H9 (cell line): ENCODE measurements around the gene GRID1. TPM values are rescaled to one million over a fixed set of nuclear protein-coding genes. Genes with fewer than 3 reads are reported as not detected.

Experiments used
- DNase-seq: peaks from one replicate; pipeline ENCODE4 v3.0.0-alpha.2; 2017
- H2AFZ ChIP-seq: one replicate; pipeline ENCODE4 v1.6.1; 2013; ENCODE audit warnings: mild to moderate bottlenecking, low read length, control low read depth, moderate library complexity
- H2AK5ac ChIP-seq: 2 replicates; pipeline ENCODE4 v1.6.1; 2013; ENCODE audit warnings: low read length, control low read depth, mixed read lengths; ENCODE audit not compliant: insufficient read length
- H2BK120ac ChIP-seq: one replicate; pipeline ENCODE4 v1.6.1; 2013; ENCODE audit warnings: low read depth, mild to moderate bottlenecking, low read length, control low read depth, inconsistent platforms; ENCODE audit not compliant: poor library complexity, severe bottlenecking
- H2BK12ac ChIP-seq: 2 replicates; pipeline ENCODE4 v1.6.1; 2013; ENCODE audit warnings: low read length, control low read depth, mixed read lengths, low read depth; ENCODE audit not compliant: insufficient read length
- H2BK15ac ChIP-seq: 2 replicates; pipeline ENCODE4 v1.6.1; 2013; ENCODE audit warnings: low read depth, low read length, control low read depth
- H2BK20ac ChIP-seq: one replicate; pipeline ENCODE4 v1.6.1; 2013; ENCODE audit warnings: low read depth, mild to moderate bottlenecking, low read length, control low read depth, inconsistent platforms; ENCODE audit not compliant: poor library complexity, severe bottlenecking
- H2BK5ac ChIP-seq: 2 replicates; pipeline ENCODE4 v1.6.1; 2013; ENCODE audit warnings: low read length, control low read depth, mixed read lengths; ENCODE audit not compliant: insufficient read length
- H3K14ac ChIP-seq: 2 replicates; pipeline ENCODE4 v1.6.1; 2013; ENCODE audit warnings: low read length, control low read depth; ENCODE audit not compliant: insufficient read depth
- H3K18ac ChIP-seq: 2 replicates; pipeline ENCODE4 v1.6.1; 2013; ENCODE audit warnings: low read depth, mild to moderate bottlenecking, mixed read lengths, low read length, control low read depth; ENCODE audit not compliant: insufficient read length
- H3K23ac ChIP-seq: 2 replicates; pipeline ENCODE4 v1.6.1; 2013; ENCODE audit warnings: low read length, control low read depth, mixed read lengths, low read depth; ENCODE audit not compliant: insufficient read length
- H3K23me2 ChIP-seq: 2 replicates; pipeline ENCODE4 v1.6.1; 2013; ENCODE audit warnings: low read depth, mild to moderate bottlenecking, mixed read lengths, low read length, control low read depth; ENCODE audit not compliant: insufficient read length, poor library complexity, severe bottlenecking
- H3K27ac ChIP-seq: 2 replicates; pipeline ENCODE4 v1.5.1; 2013; ENCODE audit warnings: low read length, control low read depth, mixed read lengths, low read depth; ENCODE audit not compliant: insufficient read length
- H3K27me3 ChIP-seq: 2 replicates; pipeline ENCODE4 v1.6.1; 2013; ENCODE audit warnings: low read length, control low read depth, inconsistent platforms; ENCODE audit not compliant: insufficient read depth
- H3K4ac ChIP-seq: 2 replicates; pipeline ENCODE4 v1.6.1; 2013; ENCODE audit warnings: low read depth, mild to moderate bottlenecking, control low read depth, inconsistent platforms, low read length, moderate library complexity
- H3K4me1 ChIP-seq: 2 replicates; pipeline ENCODE4 v1.6.1; 2013; ENCODE audit warnings: low read length, control low read depth, inconsistent platforms; ENCODE audit not compliant: insufficient read depth
- H3K4me2 ChIP-seq: 2 replicates; pipeline ENCODE4 v1.6.1; 2013; ENCODE audit warnings: low read length, control low read depth, mixed read lengths; ENCODE audit not compliant: insufficient read length, insufficient read depth
- H3K56ac ChIP-seq: 2 replicates; pipeline ENCODE4 v1.6.1; 2013; ENCODE audit warnings: low read depth, mild to moderate bottlenecking, mixed read lengths, low read length, control low read depth; ENCODE audit not compliant: insufficient read length
- H3K79me1 ChIP-seq: 2 replicates; pipeline ENCODE4 v1.6.1; 2013; ENCODE audit warnings: low read depth, mild to moderate bottlenecking, moderate library complexity, low read length, control low read depth, inconsistent platforms; ENCODE audit not compliant: insufficient read depth, poor library complexity, severe bottlenecking
- H3K79me2 ChIP-seq: 2 replicates; pipeline ENCODE4 v1.6.1; 2013; ENCODE audit warnings: low read length, control low read depth, inconsistent platforms; ENCODE audit not compliant: insufficient read depth
- H3K9ac ChIP-seq: 2 replicates; pipeline ENCODE4 v1.6.1; 2013; ENCODE audit warnings: low read length, control low read depth, mixed read lengths; ENCODE audit not compliant: insufficient read length; ENCODE audit errors: extremely low read depth
- H3K9me3 ChIP-seq: one replicate; pipeline ENCODE4 v1.6.1; 2013; ENCODE audit warnings: low read depth, low read length, inconsistent platforms; ENCODE audit not compliant: control insufficient read depth
- H3T11ph ChIP-seq: one replicate; pipeline ENCODE4 v1.6.1; 2013; ENCODE audit warnings: mild to moderate bottlenecking, low read length, control low read depth, inconsistent platforms
- H4K20me1 ChIP-seq: one replicate; pipeline ENCODE4 v1.6.1; 2013; ENCODE audit not compliant: control insufficient read depth, insufficient read length, insufficient read depth
- H4K5ac ChIP-seq: 2 replicates; pipeline ENCODE4 v1.6.1; 2013; ENCODE audit warnings: low read depth, mild to moderate bottlenecking, mixed read lengths, low read length, control low read depth; ENCODE audit not compliant: insufficient read length
- H4K8ac ChIP-seq: replicated peaks from 2 replicates; pipeline ENCODE4 v1.6.1; 2013; ENCODE audit warnings: low read length, control low read depth, mixed read lengths, low read depth; ENCODE audit not compliant: insufficient read length
- H4K91ac ChIP-seq: 2 replicates; pipeline ENCODE4 v1.6.1; 2013; ENCODE audit warnings: low read depth, mild to moderate bottlenecking, moderate library complexity, mixed read lengths, low read length, control low read depth; ENCODE audit not compliant: insufficient read length
- H3K27ac Mint-ChIP-seq, 3 experiments: 2 replicates in 2 of 3; 3 replicates in 1 of 3; pipeline ENCODE4 v1.8.0; 2020 to 2021; ENCODE audit warnings: mixed read lengths in 3 of 3, mild to moderate bottlenecking in 1 of 3, moderate library complexity in 1 of 3
- H3K27me3 Mint-ChIP-seq: 2 replicates; pipeline ENCODE4 v1.8.0; 2021; ENCODE audit warnings: low read depth, mild to moderate bottlenecking, moderate library complexity, mixed read lengths
- H3K36me3 Mint-ChIP-seq, 3 experiments: 2 replicates in 2 of 3; 3 replicates in 1 of 3; pipeline ENCODE4 v1.8.0; 2020 to 2021; ENCODE audit warnings: low read depth in 3 of 3, mixed read lengths in 3 of 3; ENCODE audit not compliant: insufficient read depth in 1 of 3
- H3K4me1 Mint-ChIP-seq, 2 experiments: 2 replicates each; pipeline ENCODE4 v1.8.0; 2020; ENCODE audit warnings: mixed read lengths in 2 of 2
- H3K4me3 Mint-ChIP-seq, 2 experiments: 2 replicates in 1 of 2; 3 replicates in 1 of 2; pipeline ENCODE4 v1.8.0; 2020 to 2021; ENCODE audit warnings: mild to moderate bottlenecking in 2 of 2, mixed read lengths in 2 of 2, moderate library complexity in 1 of 2
- H3K9me3 Mint-ChIP-seq, 2 experiments: 2 replicates in 1 of 2; 3 replicates in 1 of 2; pipeline ENCODE4 v1.8.0; 2020; ENCODE audit warnings: mild to moderate bottlenecking in 2 of 2, mixed read lengths in 2 of 2, moderate library complexity in 1 of 2
- WGBS: extraction: QIAGEN DNeasy Blood & Tissue Kit; methylation state at CpG from one replicate; pipeline ENCODE4 v1.1.7; 2013; ENCODE audit warnings: missing lambda C conversion rate, low lambda C conversion rate, mixed read lengths; ENCODE audit not compliant: insufficient read length; ENCODE audit errors: extremely low coverage; 5-methylcytosine and 5-hydroxymethylcytosine counted together
- total RNA-seq: library from RNA; stranded (reverse); gene quantifications from 2 replicates; pipeline ENCODE4 v1.2.1, GENCODE V29; 2021
- TF ChIP-seq, protein P1 (sequence below): fragments of 200-600 bp; sonication (generic); conservative IDR thresholded peaks from 3 replicates; pipeline ENCODE4 v1.8.0; 2021; ENCODE audit warnings: antibody characterized with exemption, mild to moderate bottlenecking

The GRID1 gene
- total RNA-seq, 1 experiment from 2014 or later: 0.35 TPM

DNA sequence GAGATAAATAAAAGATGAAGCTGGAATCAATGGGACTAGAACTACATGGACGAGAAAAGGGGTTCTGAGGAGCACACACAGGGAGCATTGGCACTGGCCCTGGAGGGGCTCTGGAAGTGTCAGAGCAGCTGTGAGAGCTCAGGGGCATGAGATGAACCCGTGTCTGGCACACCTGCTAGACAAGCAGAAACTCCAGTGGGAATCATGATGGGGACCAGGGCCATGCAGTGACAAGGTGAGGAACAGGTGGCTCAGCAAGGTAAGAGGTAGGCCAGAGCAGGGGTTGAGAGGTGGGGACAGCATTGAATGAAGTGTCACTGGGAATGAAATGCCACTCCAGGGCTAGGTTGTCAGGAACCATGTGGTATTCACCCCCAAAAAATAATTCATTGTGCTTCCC is 588.5 kb downstream of the GRID1 start:
- H3K4me3 Mint-ChIP-seq: no peak overlapping the region
- TF ChIP-seq, protein P1, sequence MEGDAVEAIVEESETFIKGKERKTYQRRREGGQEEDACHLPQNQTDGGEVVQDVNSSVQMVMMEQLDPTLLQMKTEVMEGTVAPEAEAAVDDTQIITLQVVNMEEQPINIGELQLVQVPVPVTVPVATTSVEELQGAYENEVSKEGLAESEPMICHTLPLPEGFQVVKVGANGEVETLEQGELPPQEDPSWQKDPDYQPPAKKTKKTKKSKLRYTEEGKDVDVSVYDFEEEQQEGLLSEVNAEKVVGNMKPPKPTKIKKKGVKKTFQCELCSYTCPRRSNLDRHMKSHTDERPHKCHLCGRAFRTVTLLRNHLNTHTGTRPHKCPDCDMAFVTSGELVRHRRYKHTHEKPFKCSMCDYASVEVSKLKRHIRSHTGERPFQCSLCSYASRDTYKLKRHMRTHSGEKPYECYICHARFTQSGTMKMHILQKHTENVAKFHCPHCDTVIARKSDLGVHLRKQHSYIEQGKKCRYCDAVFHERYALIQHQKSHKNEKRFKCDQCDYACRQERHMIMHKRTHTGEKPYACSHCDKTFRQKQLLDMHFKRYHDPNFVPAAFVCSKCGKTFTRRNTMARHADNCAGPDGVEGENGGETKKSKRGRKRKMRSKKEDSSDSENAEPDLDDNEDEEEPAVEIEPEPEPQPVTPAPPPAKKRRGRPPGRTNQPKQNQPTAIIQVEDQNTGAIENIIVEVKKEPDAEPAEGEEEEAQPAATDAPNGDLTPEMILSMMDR: no peak
- no peak for DNase-seq
- H3K18ac ChIP-seq: no peak overlapping the region
- no peak overlapping the region for H3K4ac ChIP-seq
- H3K27ac ChIP-seq: no peak overlapping the region
- no peak overlapping the region for H4K8ac ChIP-seq
- no peaks in the 10 kb centered on the region for H3K4me1 Mint-ChIP-seq
- H3K4me2 ChIP-seq: no peak overlapping the region
- no peaks in the 10 kb centered on the region for H3K9me3 ChIP-seq
- H2BK20ac ChIP-seq: no peak overlapping the region
- no peaks in the 10 kb centered on the region for H3K27me3 ChIP-seq
- H2BK15ac ChIP-seq: no peak overlapping the region
- H4K91ac ChIP-seq: no peak overlapping the region
- no peaks in the 10 kb centered on the region for H4K20me1 ChIP-seq
- H4K5ac ChIP-seq: no peak overlapping the region
- H3K27me3 Mint-ChIP-seq: no peaks in the 10 kb centered on the region
- H2AFZ ChIP-seq: no peak overlapping the region
- H2AK5ac ChIP-seq: no peak overlapping the region
- H3K9me3 Mint-ChIP-seq: peaks cover 4% of the 10 kb centered on the region in 2 experiments; a peak in 2 of 5 replicates
- no CpG with 5 or more reads among the region's 2 CpGs for WGBS
- H3K79me1 ChIP-seq: no peaks in the 10 kb centered on the region
- no peak overlapping the region for H2BK120ac ChIP-seq
- H3K14ac ChIP-seq: no peak overlapping the region
- no peaks in the 10 kb centered on the region; a peak in 2 of 7 replicates for H3K36me3 Mint-ChIP-seq
- H3K9ac ChIP-seq: no peak overlapping the region
- no peak overlapping the region for H3T11ph ChIP-seq
- H3K56ac ChIP-seq: no peak overlapping the region
- H2BK12ac ChIP-seq: no peak overlapping the region
- no peaks in the 10 kb centered on the region for H3K4me1 ChIP-seq
- H2BK5ac ChIP-seq: no peak overlapping the region
- no peak overlapping the region; a peak in 1 of 7 replicates for H3K27ac Mint-ChIP-seq
- no peaks in the 10 kb centered on the region for H3K23me2 ChIP-seq
- no peaks in the 10 kb centered on the region for H3K79me2 ChIP-seq
- H3K23ac ChIP-seq: no peak overlapping the region
